ENCODE results near the gene SRGAP3.

DNA sequence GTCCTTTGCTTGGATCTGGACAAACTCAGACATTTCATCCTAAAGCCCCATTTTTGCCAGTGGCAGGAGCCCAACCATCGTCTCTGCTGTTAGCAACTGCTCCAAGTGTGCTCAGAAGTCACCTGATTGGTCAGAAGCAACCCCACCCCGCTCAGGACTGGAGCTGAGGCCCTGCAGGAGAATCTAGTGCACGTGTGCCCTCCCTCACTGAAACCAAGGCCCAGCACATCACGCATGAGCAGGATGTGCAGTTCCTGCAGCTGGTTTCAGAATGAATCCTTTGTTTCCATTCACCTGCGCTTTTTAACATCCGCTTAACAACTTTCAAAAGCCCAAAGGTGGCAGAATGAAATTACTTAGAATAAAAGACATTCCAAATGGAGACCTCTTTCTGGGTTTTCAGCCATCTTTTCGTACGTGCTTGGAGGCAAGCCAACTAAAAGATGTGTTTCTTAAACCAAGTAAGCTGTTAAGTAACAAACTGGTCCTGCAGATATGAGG is 81.2 kb downstream of the SRGAP3 start:
- TF ChIP-seq CTCF (IDR thresholded peaks at IDR 0.05; ENCODE audit: low read length) (no peak), EZH2 (IDR thresholded peaks at IDR 0.05; ENCODE audit: borderline replicate concordance, low read length) (no peak)
